ENCODE results near the gene TRRAP. TPM values are rescaled to one million over a fixed set of nuclear protein-coding genes. Genes with fewer than 3 reads are reported as not detected.

TRRAP gene
- total RNA-seq, 1 donor from 2014 or later: 13.7 TPM

DNA sequence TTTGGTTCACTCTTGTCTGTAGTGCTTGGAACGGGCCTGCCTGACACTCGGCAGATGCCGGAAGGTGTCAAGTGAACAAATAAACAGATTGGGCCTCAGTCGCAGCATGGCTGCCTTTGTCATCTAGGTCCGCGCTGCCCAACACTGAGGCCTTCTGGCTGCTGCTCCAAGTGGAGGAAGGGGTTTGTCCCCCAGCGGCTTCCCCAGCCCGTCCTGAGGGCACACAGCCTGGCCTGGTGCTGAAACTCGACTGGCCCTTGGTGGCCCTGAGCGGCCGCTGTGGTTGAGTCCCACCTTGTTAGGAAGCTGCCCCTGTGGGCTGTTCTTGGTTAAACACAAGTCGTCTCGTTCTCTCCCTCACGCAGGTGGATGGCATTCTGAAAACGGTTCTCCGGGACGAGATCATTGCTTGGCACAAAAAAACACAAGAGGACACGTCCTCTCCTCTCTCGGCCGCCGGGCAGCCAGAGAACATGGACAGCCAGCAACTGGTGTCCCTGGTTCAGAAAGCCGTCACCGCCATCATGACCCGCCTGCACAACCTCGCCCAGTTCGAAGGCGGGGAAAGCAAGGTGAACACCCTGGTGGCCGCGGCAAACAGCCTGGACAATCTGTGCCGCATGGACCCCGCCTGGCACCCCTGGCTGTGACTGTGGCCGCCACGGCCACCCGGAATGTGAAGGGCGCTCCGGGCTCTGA lies 133.5 kb downstream of the TRRAP start:
- intact Hi-C loops (cut with DNase I): no loop called here
- no peak for DNase-seq
- no peak for ATAC-seq (ENCODE audit: poor library complexity)

DNA sequence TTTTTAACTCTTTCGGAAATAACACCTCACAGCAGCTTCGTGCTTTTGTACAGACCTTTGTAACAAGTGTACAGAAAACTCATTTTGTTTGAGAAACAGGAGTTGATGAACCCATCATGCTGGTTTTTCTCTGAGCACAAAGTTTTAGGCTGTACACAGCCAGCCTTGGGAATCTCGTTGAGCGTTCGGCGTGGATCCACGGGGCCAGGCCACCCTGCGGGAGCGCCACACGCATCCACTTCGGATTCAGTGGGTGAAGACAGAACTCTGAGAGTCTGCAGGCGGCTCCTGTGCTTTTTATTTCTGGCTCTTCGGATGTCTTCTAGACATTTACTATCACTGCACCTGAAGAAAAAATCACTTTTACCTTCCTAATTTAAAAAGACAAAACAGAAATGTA lies 134.4 kb downstream of the TRRAP start:
- ATAC-seq (ENCODE audit: poor library complexity): no peak
- intact Hi-C loops (cut with DNase I): no loop called here

DNA sequence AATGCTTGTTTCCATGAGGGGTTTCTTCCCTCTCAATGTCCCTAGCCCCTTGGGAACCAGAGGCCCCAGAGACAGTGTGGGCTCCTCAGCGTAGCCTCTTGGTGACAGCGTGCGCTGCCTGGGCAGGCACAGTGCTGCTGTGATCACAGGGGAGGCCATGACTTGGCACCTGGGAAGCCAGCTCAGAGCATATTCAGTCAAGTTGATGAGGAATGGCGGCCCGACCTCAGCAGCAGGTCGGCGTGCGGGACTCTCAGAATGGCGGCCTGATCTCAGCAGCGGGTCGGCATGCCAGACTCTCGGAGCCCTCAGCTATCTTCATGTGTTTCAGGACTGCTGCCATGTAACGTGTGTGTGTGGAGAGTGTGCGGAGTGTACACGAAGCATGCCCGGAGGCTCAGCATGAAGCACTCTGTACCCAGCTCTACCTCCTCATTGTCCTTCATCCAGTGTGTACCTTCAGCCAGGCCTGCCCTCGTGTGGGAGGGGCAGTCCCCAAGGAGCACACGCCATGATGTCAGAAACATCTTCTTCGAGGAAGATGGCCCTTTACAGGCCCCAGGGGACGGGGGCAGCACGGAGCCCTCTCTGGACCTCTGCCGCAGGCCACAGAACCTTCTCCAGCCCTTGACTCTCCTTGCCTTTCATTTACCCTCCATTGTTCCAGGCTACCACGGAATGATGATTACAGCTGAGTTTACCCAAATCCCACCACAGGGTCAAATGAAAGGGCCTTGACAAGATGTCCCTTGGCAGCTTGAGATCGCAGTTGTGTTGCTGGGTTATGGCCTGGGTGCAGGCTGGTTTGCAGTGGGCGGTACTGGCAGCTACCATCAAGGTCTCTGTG lies 135.2 kb downstream of the TRRAP start:
- DNase-seq (no peak), ATAC-seq (ENCODE audit: poor library complexity) (no peak)
- intact Hi-C loops (cut with DNase I): no loop called here

More for the DNA sequence above, 134.4 kb downstream of the TRRAP start:
- no peak for DNase-seq

DNA sequence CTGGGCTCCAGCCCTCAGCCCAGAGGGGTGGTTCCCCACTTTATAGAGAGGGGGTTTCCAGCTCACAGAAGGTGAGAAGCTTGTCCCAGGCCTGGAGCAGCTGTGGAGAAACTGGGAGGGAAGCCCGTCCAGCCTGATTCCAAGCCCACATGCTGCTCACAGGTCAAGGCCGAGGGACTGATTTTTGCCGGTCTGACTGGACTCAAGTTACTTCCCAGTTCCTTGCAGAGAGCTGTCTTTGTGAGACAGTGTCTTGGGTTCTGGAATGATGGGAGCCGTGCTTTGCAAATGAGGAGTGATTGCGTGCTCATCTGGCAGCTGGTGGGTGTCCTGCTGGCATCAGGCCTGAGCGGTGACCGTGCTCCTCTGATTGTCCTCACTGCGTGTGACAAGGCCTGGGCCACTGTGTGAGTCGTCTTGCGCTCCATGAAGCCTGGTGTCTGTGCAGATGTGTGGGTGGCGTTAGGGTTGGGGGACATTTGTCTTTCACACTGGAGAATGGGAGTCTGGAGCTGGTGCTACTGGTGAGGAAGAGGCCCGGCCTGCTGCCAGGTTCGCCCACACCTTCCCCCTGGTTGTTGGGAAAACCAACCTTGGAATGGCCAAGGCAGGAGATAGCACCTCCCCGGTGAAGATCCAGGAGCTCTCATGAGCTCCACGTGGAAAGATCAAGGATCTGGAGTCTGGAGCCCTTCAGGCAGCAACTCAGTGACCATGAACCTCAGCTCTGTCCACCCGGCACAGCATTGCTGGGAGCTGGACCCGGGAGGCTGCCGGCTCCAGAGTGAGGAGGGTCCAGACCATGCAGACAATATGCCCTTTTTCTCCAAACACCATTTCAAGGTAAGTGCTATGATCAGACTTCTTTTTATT lies 136.0 kb downstream of the TRRAP start:
- intact Hi-C loops (cut with DNase I): no loop called here
- DNase-seq (no peak), ATAC-seq (ENCODE audit: poor library complexity) (no peak)

DNA sequence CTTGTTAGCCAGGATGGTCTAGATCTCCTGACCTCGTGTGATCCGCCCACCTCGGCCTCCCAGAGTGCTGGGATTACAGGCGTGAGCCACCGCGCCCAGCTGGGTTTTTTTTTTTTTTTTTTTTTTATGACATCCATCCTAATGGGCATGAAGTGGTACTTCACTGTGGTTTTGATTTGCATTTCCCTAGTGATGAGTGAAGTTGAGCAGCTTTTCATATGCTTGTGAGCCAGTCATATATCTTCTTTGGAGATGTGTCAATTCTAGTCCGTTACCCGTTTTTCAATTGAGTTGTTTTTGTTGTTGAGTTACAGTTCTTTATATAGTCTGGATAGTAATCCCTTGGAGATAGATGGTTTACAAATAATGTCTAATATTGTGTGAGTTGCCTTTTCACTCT lies 137.9 kb downstream of the TRRAP start:
- DNase-seq (no peak), ATAC-seq (ENCODE audit: poor library complexity) (no peak)
- intact Hi-C loops (cut with DNase I): no loop called here

DNA sequence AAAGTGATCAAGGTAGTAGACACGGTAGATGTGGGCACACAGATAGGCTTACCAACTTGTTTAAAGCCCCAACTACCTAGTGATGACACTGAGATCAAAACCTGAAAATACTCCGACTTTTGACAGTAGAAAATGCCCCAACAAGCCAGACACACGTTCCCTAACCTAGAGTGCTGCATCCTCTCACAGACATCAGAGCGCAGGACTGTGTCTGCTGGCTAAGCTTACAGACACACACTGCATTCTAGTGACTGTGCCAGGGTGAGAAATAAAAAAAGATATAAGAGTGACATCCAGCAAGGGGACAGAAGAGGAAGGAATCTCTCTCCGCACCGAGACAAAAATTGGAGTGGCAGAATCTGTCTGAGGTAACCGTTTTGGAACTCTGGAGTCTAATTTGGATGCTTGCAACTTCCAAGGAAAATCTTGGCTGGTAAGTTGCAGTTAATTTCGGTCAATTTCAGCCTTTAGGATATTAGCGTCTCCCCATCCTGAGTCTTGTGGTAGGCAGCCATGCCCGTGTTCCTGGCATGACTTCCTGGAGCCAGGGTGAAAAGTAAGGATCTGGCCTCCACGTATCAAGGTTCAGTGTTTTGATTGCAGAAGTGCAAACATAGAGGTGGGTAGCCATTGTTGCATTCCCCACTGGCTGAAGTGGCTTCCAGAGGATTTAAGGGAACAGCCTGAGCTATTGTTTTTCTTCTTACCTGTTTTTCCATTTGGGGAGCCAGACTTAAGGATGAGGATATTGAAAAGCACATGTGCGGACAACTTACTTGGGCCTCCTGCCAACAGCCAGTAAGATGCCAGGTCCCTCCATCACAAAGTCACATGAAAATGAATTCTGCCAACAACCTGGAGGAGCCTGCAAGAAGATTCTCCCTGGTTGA lies 141.4 kb downstream of the TRRAP start:
- DNase-seq (no peak), ATAC-seq (ENCODE audit: poor library complexity) (no peak)

DNA sequence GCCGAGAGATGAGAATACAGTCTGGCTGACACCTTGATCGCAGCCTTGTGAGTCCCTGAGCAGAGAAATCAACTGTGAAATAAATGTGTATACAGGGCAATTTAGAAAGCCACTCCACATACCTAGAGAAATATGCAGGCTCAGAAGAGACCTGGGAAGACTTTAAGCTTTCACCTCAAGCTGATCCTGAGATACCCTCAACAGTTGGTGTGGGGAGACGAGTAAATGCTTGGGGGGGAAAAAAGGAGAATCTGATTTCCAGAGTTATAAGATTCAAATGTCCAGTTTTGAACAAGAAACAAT lies 142.0 kb downstream of the TRRAP start:
- intact Hi-C loops (cut with DNase I): no loop called here
- ATAC-seq (ENCODE audit: poor library complexity) (no peak), DNase-seq (no peak)

More for the DNA sequence above, 141.4 kb downstream of the TRRAP start:
- intact Hi-C loops (cut with DNase I): no loop called here

DNA sequence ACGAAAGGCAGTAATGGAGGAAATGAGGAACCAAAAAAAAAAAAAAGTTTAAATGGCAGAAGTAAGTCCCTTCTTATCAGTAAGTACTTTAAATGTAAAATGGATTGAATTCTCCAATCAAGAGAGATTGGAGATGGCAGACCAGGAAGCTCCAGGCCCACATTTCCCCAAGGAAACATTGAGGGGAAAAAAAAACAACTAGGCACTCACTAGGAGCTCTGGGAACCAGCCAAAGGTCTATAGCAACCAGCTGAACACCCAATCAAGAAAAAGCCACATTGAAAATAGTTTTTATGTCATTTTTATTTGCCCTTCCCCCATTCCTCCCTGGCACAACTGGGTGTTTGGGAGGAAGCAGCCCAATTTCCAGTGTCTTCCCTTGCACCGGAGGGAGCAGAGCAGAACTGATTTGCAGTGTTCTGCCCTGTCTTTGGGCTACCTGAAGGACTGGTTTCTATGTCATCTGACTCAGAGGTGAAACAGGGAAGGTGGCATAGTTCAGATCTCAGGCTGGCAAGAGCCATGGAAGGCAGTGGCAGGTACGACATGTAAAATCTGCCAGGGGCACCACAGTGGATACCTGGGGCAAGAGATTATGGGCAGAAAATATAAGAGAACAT lies 143.7 kb downstream of the TRRAP start:
- intact Hi-C loops (cut with DNase I): no loop called here
- ATAC-seq (ENCODE audit: poor library complexity): no peak
- no peak for DNase-seq

DNA sequence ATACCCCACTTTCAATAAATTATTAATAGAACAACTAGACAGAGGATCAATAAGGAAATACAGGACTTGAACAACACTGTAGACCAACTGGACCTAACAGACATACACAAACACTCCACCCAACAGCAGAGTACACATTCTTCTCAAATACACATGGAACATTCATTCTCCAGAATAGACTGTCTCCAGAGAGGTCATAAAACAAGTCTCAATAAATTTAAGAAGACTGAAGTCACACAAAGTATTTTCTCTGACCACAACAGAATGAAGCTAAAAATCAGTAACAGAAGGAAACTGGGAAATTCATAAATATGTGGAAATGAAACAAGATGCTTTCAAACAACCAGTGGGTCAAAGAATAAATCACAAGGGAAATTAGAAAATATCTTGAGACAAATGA lies 145.7 kb downstream of the TRRAP start:
- DNase-seq: no peak
- intact Hi-C loops (cut with DNase I): no loop called here
- ATAC-seq (ENCODE audit: poor library complexity): no peak

DNA sequence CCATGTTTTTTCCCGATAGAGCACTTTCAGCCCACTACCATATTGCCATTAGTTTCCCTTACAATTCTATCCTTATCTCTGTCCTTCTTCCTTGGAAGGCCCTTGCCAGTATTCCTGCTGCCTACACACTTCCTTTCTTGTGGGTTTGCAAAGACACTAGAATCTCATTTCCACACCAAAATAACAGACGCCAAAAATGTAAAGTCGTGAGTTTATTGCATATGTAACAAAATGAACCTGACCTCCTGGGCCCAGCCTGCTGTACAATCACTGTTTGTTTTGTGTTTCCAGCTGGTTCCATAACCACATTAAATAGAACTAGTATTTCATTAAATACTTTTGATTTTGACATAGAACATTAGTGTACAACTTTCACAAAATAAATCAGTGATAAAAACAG lies 148.9 kb downstream of the TRRAP start:
- ATAC-seq (ENCODE audit: poor library complexity) (no peak), DNase-seq (no peak)
- intact Hi-C loops (cut with DNase I): no loop called here

DNA sequence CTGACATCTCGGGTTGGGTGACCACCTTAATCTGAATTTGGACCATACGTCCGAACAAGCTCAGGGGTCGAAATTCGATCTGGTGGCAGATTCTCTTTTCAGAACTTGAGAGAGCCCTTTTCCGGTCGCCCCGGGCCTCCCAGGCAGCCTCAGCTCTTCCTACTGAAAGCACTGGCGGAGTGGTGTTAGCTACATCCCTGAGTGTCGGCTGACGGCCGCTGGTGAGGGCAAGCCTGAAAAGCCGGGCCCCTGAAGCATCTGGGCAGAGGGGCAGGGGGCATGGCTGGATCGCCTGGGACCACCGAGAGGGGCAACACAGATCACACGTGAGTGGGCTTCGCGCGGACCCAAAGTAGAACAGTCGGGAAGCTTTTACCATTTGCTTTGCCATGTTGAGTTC lies 149.5 kb downstream of the TRRAP start:
- no peak for ATAC-seq (ENCODE audit: poor library complexity)
- no peak for DNase-seq
- intact Hi-C loops (cut with DNase I): no loop called here

DNA sequence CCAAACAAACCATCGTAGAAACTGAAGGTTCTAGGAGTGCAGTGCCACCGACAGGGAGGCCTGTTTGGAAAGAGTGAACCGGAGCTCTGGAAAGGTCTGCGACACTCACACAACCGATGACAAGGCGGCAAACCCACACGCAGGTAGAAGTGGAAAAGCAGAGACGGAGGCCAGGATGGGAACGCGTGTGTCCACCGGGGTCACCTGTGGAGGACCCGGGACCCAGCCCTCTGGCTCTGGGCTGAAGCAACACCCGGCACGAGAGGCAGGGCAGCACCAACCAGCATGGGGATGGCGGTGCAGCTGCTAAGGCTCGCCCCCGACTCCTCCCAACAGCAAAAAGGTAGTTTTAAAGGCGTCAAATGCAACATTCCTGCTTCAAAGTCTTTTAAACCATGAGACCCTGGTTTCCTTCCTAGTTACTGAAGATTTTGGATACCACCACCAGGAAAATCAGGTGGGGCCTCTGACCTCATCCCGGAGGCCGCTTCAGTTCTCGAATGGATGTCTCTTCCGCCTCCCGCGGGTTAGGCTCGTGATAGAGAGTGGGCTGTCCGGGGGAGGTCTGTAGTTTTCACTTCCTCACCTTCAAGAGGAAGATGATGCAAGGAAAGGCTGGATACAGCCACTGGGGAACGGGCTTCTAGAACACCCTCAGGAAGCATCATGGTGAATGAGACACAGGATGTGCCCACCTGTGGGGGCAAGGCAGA lies 150.1 kb downstream of the TRRAP start:
- no peak for DNase-seq
- intact Hi-C loops (cut with DNase I): no loop called here
- ATAC-seq (ENCODE audit: poor library complexity): no peak

DNA sequence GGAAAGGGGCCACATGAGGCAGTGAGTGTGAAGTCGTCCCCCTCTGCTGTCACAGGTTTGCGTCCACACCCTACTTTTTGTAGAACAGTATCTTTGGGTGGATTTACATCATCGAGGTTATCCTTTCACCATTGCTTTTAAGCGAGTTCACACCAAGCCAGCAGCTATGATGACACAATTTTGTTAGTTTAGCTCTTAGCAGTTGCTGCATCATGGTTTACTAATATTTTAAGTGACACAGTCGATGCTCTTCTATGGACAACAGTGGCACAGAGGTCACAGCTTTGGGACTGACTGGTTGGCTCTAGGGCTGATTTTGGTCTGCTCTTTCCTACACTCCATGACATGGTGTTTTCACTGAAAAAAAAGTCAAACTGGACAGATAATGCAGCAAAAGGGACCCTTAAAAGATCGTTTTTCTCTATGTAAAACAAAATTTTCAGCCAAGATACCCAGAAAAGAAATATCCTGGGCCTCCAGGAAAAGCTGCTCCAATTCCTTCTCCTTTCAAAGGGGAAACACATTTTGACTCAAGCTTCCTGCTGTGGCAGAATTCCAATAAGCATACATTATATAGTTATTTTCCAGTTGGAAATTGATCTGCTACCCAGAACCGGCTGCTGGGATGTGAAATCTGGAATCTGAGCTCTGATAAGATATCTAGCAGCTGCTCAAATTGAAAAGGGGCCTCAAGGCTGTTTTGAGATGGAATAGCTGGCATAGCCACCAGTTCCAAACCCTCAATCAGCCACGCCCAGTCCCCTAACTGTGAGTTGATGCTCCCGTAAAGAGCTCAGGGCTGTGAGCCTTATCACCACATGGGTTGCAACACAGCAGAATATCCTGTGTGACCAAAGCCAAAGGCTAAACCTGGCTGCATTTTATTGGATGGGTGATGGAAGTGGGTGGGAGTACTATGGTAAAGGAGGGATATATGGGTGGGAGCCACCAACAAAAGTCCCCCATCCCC lies 151.4 kb downstream of the TRRAP start:
- ATAC-seq (ENCODE audit: poor library complexity): no peak
- no peak for DNase-seq
- intact Hi-C loops (cut with DNase I): no loop called here

DNA sequence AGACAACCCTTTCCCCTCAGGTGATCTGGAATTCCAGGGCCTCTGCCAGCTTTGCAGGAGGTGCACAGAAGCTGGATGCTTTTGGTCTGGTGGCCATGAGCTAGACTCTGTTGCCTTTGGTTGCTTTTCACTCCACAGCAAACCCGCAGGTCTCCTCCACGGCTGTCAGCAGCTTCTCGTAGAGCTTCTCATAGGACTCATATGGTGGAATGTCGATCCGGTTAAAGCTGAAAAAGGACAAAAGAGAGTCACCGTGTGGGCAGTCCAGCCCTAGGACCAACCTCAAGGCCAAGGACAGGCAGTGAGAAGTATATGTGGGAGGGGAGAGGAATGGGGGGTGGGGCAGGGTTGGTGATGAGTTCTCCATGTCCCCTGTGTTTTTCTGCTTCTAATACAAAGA lies 152.1 kb downstream of the TRRAP start:
- intact Hi-C loops (cut with DNase I): no loop called here
- ATAC-seq (ENCODE audit: poor library complexity): no peak
- DNase-seq: no peak

DNA sequence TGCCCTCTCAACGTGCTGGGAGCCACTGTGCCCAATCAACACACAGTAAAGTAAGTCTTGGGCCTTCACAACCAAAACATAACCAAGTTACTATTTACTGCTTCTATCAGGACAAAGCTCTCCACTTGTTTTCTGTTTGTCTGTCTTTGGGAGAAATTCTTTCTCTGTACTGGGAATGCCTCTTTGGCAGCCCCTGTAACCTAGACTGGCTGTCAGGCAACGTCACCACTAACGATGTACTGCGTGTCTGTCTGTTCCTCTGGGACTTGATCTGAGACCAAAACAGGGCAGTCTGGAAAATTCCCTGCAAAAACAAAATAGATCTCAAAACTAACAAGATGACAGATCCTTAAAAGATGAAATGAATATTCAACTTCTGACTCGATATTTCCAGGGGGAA lies 152.6 kb downstream of the TRRAP start:
- ATAC-seq (ENCODE audit: poor library complexity): peak; percentile 67
- DNase-seq: no peak
- intact Hi-C loops (cut with DNase I): no loop called here

DNA sequence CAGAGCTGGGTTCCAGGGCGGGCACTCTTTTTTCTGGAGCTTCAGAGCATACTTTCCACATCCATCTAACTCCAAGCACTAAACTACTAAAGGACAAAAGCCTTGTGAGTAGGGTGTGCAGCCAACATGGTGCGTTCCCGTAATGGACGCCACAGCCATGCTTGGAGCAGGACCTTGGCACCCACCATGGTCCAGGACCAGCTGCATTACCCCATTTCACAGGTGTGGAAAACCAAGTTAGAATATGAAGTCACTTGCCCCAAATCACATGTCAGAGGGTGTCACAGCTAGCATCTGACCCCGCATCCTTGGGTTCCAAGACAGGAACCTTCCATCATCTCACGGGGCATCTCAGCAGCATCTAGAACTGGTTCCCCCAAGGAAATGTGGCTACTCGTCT lies 153.2 kb downstream of the TRRAP start:
- intact Hi-C loops (cut with DNase I): no loop called here
- no peak for DNase-seq
- ATAC-seq (ENCODE audit: poor library complexity): no peak

DNA sequence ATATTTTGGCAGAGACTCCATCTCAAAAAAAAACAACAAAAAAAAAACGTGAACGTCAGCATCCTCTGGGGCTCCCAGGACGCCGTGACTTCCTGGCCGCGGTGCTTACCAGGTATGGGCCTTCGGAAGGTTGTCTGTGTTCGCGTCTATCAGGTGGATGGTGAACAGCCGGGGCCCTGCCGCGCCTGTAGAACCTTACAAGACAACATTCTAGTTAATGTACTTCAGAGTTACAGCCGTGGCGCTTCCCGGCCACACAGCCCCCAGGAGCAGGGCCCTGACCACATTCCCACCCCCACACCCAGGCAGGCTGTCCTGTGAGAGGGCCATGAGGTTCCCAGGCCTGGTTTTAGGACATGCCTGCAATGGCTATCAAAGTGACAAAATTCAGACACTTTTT lies 154.6 kb downstream of the TRRAP start:
- intact Hi-C loops (cut with DNase I): no loop called here
- DNase-seq (no peak), ATAC-seq (ENCODE audit: poor library complexity) (no peak)

All from Right ventricle myocardium superior (tissue), 1 donor.